ENCODE measurements around the gene DIAPH1.

Gene DIAPH1

GRCh38 chr5:141598391-141599345, 20.1 kb downstream of the DIAPH1 start:
- Histone ChIP-seq H3K27me3 (ENCODE audit: control insufficient read depth in 1 of 2, insufficient read depth in 2 of 2, low read length in 2 of 2) (no peaks in the 10 kb centered on the region), H3K36me3 (ENCODE audit: control insufficient read depth in 1 of 2, insufficient read depth in 2 of 2, low read length in 2 of 2) (peaks cover 6 to 7% of the 10 kb centered on the region in 2 donors), H3K4me1 (ENCODE audit: control insufficient read depth in 1 of 2, insufficient read depth in 2 of 2, low read length in 2 of 2) (peaks cover 7 to 26% of the 10 kb centered on the region in 2 donors), H3K4me3 (ENCODE audit: low read depth in 1 of 2, low read length in 2 of 2) (no peak overlapping the region), H3K9me3 (ENCODE audit: control insufficient read depth in 1 of 2, low read length in 2 of 2) (no peaks in the 10 kb centered on the region), H3K27ac (ENCODE audit: low read depth, low read length) (no peak overlapping the region), H3K9ac (ENCODE audit: low read depth in 1 of 2, low read length in 2 of 2) (no peak overlapping the region)

GRCh38 chr5:141597814-141598213, 21.0 kb downstream of the DIAPH1 start:
- Histone ChIP-seq H3K27ac (ENCODE audit: low read depth, low read length) (no peak overlapping the region), H3K9me3 (ENCODE audit: control insufficient read depth in 1 of 2, low read length in 2 of 2) (no peaks in the 10 kb centered on the region), H3K4me3 (ENCODE audit: low read depth in 1 of 2, low read length in 2 of 2) (no peak overlapping the region), H3K4me1 (ENCODE audit: control insufficient read depth in 1 of 2, insufficient read depth in 2 of 2, low read length in 2 of 2) (peaks cover 6 to 25% of the 10 kb centered on the region in 2 donors), H3K36me3 (ENCODE audit: control insufficient read depth in 1 of 2, insufficient read depth in 2 of 2, low read length in 2 of 2) (peaks cover 7 to 10% of the 10 kb centered on the region in 2 donors), H3K9ac (ENCODE audit: low read depth in 1 of 2, low read length in 2 of 2) (no peak overlapping the region), H3K27me3 (ENCODE audit: control insufficient read depth in 1 of 2, insufficient read depth in 2 of 2, low read length in 2 of 2) (no peaks in the 10 kb centered on the region)

- Histone ChIP-seq H3K9ac (ENCODE audit: low read depth in 1 of 2, low read length in 2 of 2) (no peak overlapping the region), H3K27me3 (ENCODE audit: control insufficient read depth in 1 of 2, insufficient read depth in 2 of 2, low read length in 2 of 2) (no peaks in the 10 kb centered on the region), H3K27ac (ENCODE audit: low read depth, low read length) (no peak overlapping the region), H3K36me3 (ENCODE audit: control insufficient read depth in 1 of 2, insufficient read depth in 2 of 2, low read length in 2 of 2) (peaks cover 7 to 10% of the 10 kb centered on the region in 2 donors), H3K9me3 (ENCODE audit: control insufficient read depth in 1 of 2, low read length in 2 of 2) (no peaks in the 10 kb centered on the region), H3K4me1 (ENCODE audit: control insufficient read depth in 1 of 2, insufficient read depth in 2 of 2, low read length in 2 of 2) (peaks cover 6 to 26% of the 10 kb centered on the region in 2 donors), H3K4me3 (ENCODE audit: low read depth in 1 of 2, low read length in 2 of 2) (no peak overlapping the region)
Measured at GRCh38 chr5:141597394-141597793, 21.4 kb downstream of the DIAPH1 start.

- no peaks in the 10 kb centered on the region for H3K27me3 ChIP-seq (ENCODE audit: control insufficient read depth in 1 of 2, insufficient read depth in 2 of 2, low read length in 2 of 2)
Measured at GRCh38 chr5:141596867-141597266, 21.9 kb downstream of the DIAPH1 start.

GRCh38 chr5:141590127-141590526, 28.7 kb downstream of the DIAPH1 start:
- no peak overlapping the region for H3K9ac ChIP-seq (ENCODE audit: low read depth in 1 of 2, low read length in 2 of 2)
- H3K4me1 ChIP-seq (ENCODE audit: control insufficient read depth in 1 of 2, insufficient read depth in 2 of 2, low read length in 2 of 2): peaks cover 0 to 8% of the 10 kb centered on the region in 2 donors
- no peak overlapping the region for H3K4me3 ChIP-seq (ENCODE audit: low read depth in 1 of 2, low read length in 2 of 2)
- H3K36me3 ChIP-seq (ENCODE audit: control insufficient read depth in 1 of 2, insufficient read depth in 2 of 2, low read length in 2 of 2): peaks cover 23 to 36% of the 10 kb centered on the region in 2 donors
- H3K9me3 ChIP-seq (ENCODE audit: control insufficient read depth in 1 of 2, low read length in 2 of 2): no peaks in the 10 kb centered on the region
- H3K27ac ChIP-seq (ENCODE audit: low read depth, low read length): no peak overlapping the region
- H3K27me3 ChIP-seq (ENCODE audit: control insufficient read depth in 1 of 2, insufficient read depth in 2 of 2, low read length in 2 of 2): no peaks in the 10 kb centered on the region

More at GRCh38 chr5:141596867-141597266, 21.9 kb downstream of the DIAPH1 start:
- no peak overlapping the region for H3K9ac ChIP-seq (ENCODE audit: low read depth in 1 of 2, low read length in 2 of 2)
- peaks cover 6 to 29% of the 10 kb centered on the region in 2 donors for H3K4me1 ChIP-seq (ENCODE audit: control insufficient read depth in 1 of 2, insufficient read depth in 2 of 2, low read length in 2 of 2)
- no peaks in the 10 kb centered on the region for H3K9me3 ChIP-seq (ENCODE audit: control insufficient read depth in 1 of 2, low read length in 2 of 2)
- no peak overlapping the region for H3K27ac ChIP-seq (ENCODE audit: low read depth, low read length)
- H3K36me3 ChIP-seq (ENCODE audit: control insufficient read depth in 1 of 2, insufficient read depth in 2 of 2, low read length in 2 of 2): peaks cover 7 to 10% of the 10 kb centered on the region in 2 donors
- H3K4me3 ChIP-seq (ENCODE audit: low read depth in 1 of 2, low read length in 2 of 2): no peak overlapping the region

GRCh38 chr5:141586246-141586645, 32.6 kb downstream of the DIAPH1 start:
- H3K9me3 ChIP-seq (ENCODE audit: control insufficient read depth in 1 of 2, low read length in 2 of 2): no peaks in the 10 kb centered on the region
- no peak overlapping the region for H3K9ac ChIP-seq (ENCODE audit: low read depth in 1 of 2, low read length in 2 of 2)
- H3K4me1 ChIP-seq (ENCODE audit: control insufficient read depth in 1 of 2, insufficient read depth in 2 of 2, low read length in 2 of 2): peaks cover 0 to 4% of the 10 kb centered on the region in 2 donors
- H3K36me3 ChIP-seq (ENCODE audit: control insufficient read depth in 1 of 2, insufficient read depth in 2 of 2, low read length in 2 of 2): peaks cover 33 to 60% of the 10 kb centered on the region in 2 donors
- H3K4me3 ChIP-seq (ENCODE audit: low read depth in 1 of 2, low read length in 2 of 2): no peak overlapping the region
- no peak overlapping the region for H3K27ac ChIP-seq (ENCODE audit: low read depth, low read length)
- H3K27me3 ChIP-seq (ENCODE audit: control insufficient read depth in 1 of 2, insufficient read depth in 2 of 2, low read length in 2 of 2): no peaks in the 10 kb centered on the region

- H3K9me3 ChIP-seq (ENCODE audit: control insufficient read depth in 1 of 2, low read length in 2 of 2): no peaks in the 10 kb centered on the region
- H3K4me3 ChIP-seq (ENCODE audit: low read depth in 1 of 2, low read length in 2 of 2): no peak overlapping the region
- H3K36me3 ChIP-seq (ENCODE audit: control insufficient read depth in 1 of 2, insufficient read depth in 2 of 2, low read length in 2 of 2): peaks cover 40 to 66% of the 10 kb centered on the region in 2 donors
- H3K4me1 ChIP-seq (ENCODE audit: control insufficient read depth in 1 of 2, insufficient read depth in 2 of 2, low read length in 2 of 2): peaks cover 0 to 4% of the 10 kb centered on the region in 2 donors
- H3K27me3 ChIP-seq (ENCODE audit: control insufficient read depth in 1 of 2, insufficient read depth in 2 of 2, low read length in 2 of 2): no peaks in the 10 kb centered on the region
- H3K9ac ChIP-seq (ENCODE audit: low read depth in 1 of 2, low read length in 2 of 2): no peak overlapping the region
- H3K27ac ChIP-seq (ENCODE audit: low read depth, low read length): no peak overlapping the region
Measured at GRCh38 chr5:141585594-141585993, 33.2 kb downstream of the DIAPH1 start.

- Histone ChIP-seq H3K27ac (ENCODE audit: low read depth, low read length) (no peak overlapping the region), H3K9me3 (ENCODE audit: control insufficient read depth in 1 of 2, low read length in 2 of 2) (no peaks in the 10 kb centered on the region), H3K9ac (ENCODE audit: low read depth in 1 of 2, low read length in 2 of 2) (no peak overlapping the region), H3K27me3 (ENCODE audit: control insufficient read depth in 1 of 2, insufficient read depth in 2 of 2, low read length in 2 of 2) (no peaks in the 10 kb centered on the region), H3K4me3 (ENCODE audit: low read depth in 1 of 2, low read length in 2 of 2) (no peak overlapping the region), H3K4me1 (ENCODE audit: control insufficient read depth in 1 of 2, insufficient read depth in 2 of 2, low read length in 2 of 2) (no peaks in the 10 kb centered on the region), H3K36me3 (ENCODE audit: control insufficient read depth in 1 of 2, insufficient read depth in 2 of 2, low read length in 2 of 2) (peaks cover 56 to 83% of the 10 kb centered on the region in 2 donors)
Measured at GRCh38 chr5:141574122-141574510, 44.7 kb downstream of the DIAPH1 start.

- no peak overlapping the region for H3K9ac ChIP-seq (ENCODE audit: low read depth in 1 of 2, low read length in 2 of 2)
- H3K4me3 ChIP-seq (ENCODE audit: low read depth in 1 of 2, low read length in 2 of 2): no peak overlapping the region
- H3K36me3 ChIP-seq (ENCODE audit: control insufficient read depth in 1 of 2, insufficient read depth in 2 of 2, low read length in 2 of 2): peaks cover 55 to 82% of the 10 kb centered on the region in 2 donors
- H3K9me3 ChIP-seq (ENCODE audit: control insufficient read depth in 1 of 2, low read length in 2 of 2): no peaks in the 10 kb centered on the region
- no peaks in the 10 kb centered on the region for H3K27me3 ChIP-seq (ENCODE audit: control insufficient read depth in 1 of 2, insufficient read depth in 2 of 2, low read length in 2 of 2)
- no peaks in the 10 kb centered on the region for H3K4me1 ChIP-seq (ENCODE audit: control insufficient read depth in 1 of 2, insufficient read depth in 2 of 2, low read length in 2 of 2)
- no peak overlapping the region for H3K27ac ChIP-seq (ENCODE audit: low read depth, low read length)
Measured at GRCh38 chr5:141573489-141574121, 45.2 kb downstream of the DIAPH1 start.

GRCh38 chr5:141570655-141571054, 48.1 kb downstream of the DIAPH1 start:
- no peaks in the 10 kb centered on the region for H3K27me3 ChIP-seq (ENCODE audit: control insufficient read depth in 1 of 2, insufficient read depth in 2 of 2, low read length in 2 of 2)
- H3K4me3 ChIP-seq (ENCODE audit: low read depth in 1 of 2, low read length in 2 of 2): no peak overlapping the region
- H3K4me1 ChIP-seq (ENCODE audit: control insufficient read depth in 1 of 2, insufficient read depth in 2 of 2, low read length in 2 of 2): no peaks in the 10 kb centered on the region
- H3K9ac ChIP-seq (ENCODE audit: low read depth in 1 of 2, low read length in 2 of 2): no peak overlapping the region
- no peaks in the 10 kb centered on the region for H3K9me3 ChIP-seq (ENCODE audit: control insufficient read depth in 1 of 2, low read length in 2 of 2)
- peaks cover 33 to 71% of the 10 kb centered on the region in 2 donors for H3K36me3 ChIP-seq (ENCODE audit: control insufficient read depth in 1 of 2, insufficient read depth in 2 of 2, low read length in 2 of 2)
- no peak overlapping the region for H3K27ac ChIP-seq (ENCODE audit: low read depth, low read length)

All from duodenal mucosa (tissue), 2 donors.